WTC11 (cell line): ENCODE results near the gene ST8SIA4. TPM values are rescaled to one million over a fixed set of nuclear protein-coding genes. Genes with fewer than 3 reads are reported as not detected.

ENCODE experiments used
- ATAC-seq: fragments of 200-7000 bp; cut with Tn5 transposase; 2 replicates; pipeline ENCODE4 v1.10.0; 2021; ENCODE audit warnings: mild to moderate bottlenecking, moderate library complexity
- CTCF ChIA-PET: fragments of 300-600 bp; sonication (Branson Sonifier 250); formaldehyde crosslinking; loops from one replicate; lab custom pipeline; 2021; ENCODE audit warnings: antibody characterized with exemption; lab: Charles Lee
- POLR2A ChIA-PET: fragments of 350-600 bp; sonication (Branson Sonifier 250); formaldehyde crosslinking; loops from one replicate; lab custom pipeline; 2021; ENCODE audit warnings: antibody characterized with exemption; lab: Charles Lee
- DNase-seq: peaks from one replicate; pipeline ENCODE4 v3.0.0; 2021; ENCODE audit warnings: low spot score
- H3K27ac Mint-ChIP-seq: 2 replicates; pipeline ENCODE4 v1.8.0; 2021; ENCODE audit warnings: mixed read lengths
- H3K27me3 Mint-ChIP-seq: 2 replicates; pipeline ENCODE4 v1.8.0; 2021; ENCODE audit warnings: low read depth, mild to moderate bottlenecking, moderate library complexity, mixed read lengths
- H3K36me3 Mint-ChIP-seq: 2 replicates; pipeline ENCODE4 v1.8.0; 2021; ENCODE audit warnings: mixed read lengths
- H3K4me1 Mint-ChIP-seq: 2 replicates; pipeline ENCODE4 v1.8.0; 2022; ENCODE audit warnings: mixed read lengths
- H3K4me3 Mint-ChIP-seq: 2 replicates; pipeline ENCODE4 v1.8.0; 2021; ENCODE audit warnings: mild to moderate bottlenecking, moderate library complexity, mixed read lengths
- H3K9me3 Mint-ChIP-seq: 2 replicates; pipeline ENCODE4 v1.8.0; 2021; ENCODE audit warnings: mixed read lengths
- CREB1 ChIP-seq: sonication (generic); formaldehyde crosslinking; IDR thresholded peaks from 2 replicates; pipeline ENCODE4 v1.8.0; 2023; ENCODE audit warnings: mild to moderate bottlenecking, missing genetic modification reagents
- ELF4 ChIP-seq: sonication (generic); formaldehyde crosslinking; IDR thresholded peaks from 2 replicates; pipeline ENCODE4 v1.8.1; 2022; ENCODE audit warnings: low read depth, mild to moderate bottlenecking, moderate library complexity, missing genetic modification reagents
- ETV6 ChIP-seq: sonication (generic); formaldehyde crosslinking; IDR thresholded peaks from 2 replicates; pipeline ENCODE4 v1.8.1; 2022; ENCODE audit warnings: mild to moderate bottlenecking, missing genetic modification reagents
- FOXJ3 ChIP-seq: sonication (generic); formaldehyde crosslinking; IDR thresholded peaks from 2 replicates; pipeline ENCODE4 v1.9.0; 2021; ENCODE audit warnings: missing genetic modification reagents, mild to moderate bottlenecking, borderline replicate concordance
- FOXP1 ChIP-seq: sonication (generic); formaldehyde crosslinking; IDR thresholded peaks from 2 replicates; pipeline ENCODE4 v1.8.0; 2022; ENCODE audit warnings: missing genetic modification reagents, mild to moderate bottlenecking, moderate library complexity, borderline replicate concordance
- HMGA2 ChIP-seq: fragments of 250-450 bp; sonication (Bioruptor Pico); IDR thresholded peaks from 2 replicates; pipeline ENCODE4 v1.4.0; 2021; ENCODE audit warnings: mild to moderate bottlenecking, moderate library complexity
- JAZF1 ChIP-seq: fragments of 250-450 bp; sonication (Bioruptor Pico); IDR thresholded peaks from 2 replicates; pipeline ENCODE4 v1.9.0; 2021; ENCODE audit warnings: moderate library complexity, mild to moderate bottlenecking, inconsistent platforms
- NR1H2 ChIP-seq: sonication (generic); formaldehyde crosslinking; IDR thresholded peaks from 2 replicates; pipeline ENCODE4 v1.9.0; 2021; ENCODE audit warnings: mild to moderate bottlenecking, moderate library complexity, missing genetic modification reagents
- ZBTB21 ChIP-seq: sonication (generic); formaldehyde crosslinking; IDR thresholded peaks from 2 replicates; pipeline ENCODE4 v1.8.1; 2023; ENCODE audit warnings: mild to moderate bottlenecking, missing genetic modification reagents, borderline replicate concordance
- ZNF121 ChIP-seq: sonication (generic); formaldehyde crosslinking; IDR thresholded peaks from 2 replicates; pipeline ENCODE4 v1.8.0; 2023; ENCODE audit warnings: missing genetic modification reagents
- ZNF232 ChIP-seq: sonication (generic); formaldehyde crosslinking; IDR thresholded peaks from 2 replicates; pipeline ENCODE4 v1.8.0; 2022; ENCODE audit warnings: mild to moderate bottlenecking, missing genetic modification reagents
- total RNA-seq: library from RNA; stranded (reverse); gene quantifications from 3 replicates; pipeline ENCODE4 v1.2.3, GENCODE V29; 2021
- TF ChIP-seq, protein P1 (sequence below): fragments of 250-450 bp; sonication (Bioruptor Pico); IDR thresholded peaks from 2 replicates; pipeline ENCODE4 v1.9.0; 2021; ENCODE audit warnings: mild to moderate bottlenecking
- TF ChIP-seq, protein P2 (sequence below): fragments of 250-450 bp; sonication (Bioruptor Pico); IDR thresholded peaks from 2 replicates; pipeline ENCODE4 v1.9.0; 2021; ENCODE audit warnings: mild to moderate bottlenecking
- TF ChIP-seq, protein P3 (sequence below): fragments of 250-450 bp; sonication (Bioruptor Pico); IDR thresholded peaks from 2 replicates; pipeline ENCODE4 v1.9.0; 2021; ENCODE audit warnings: moderate library complexity, mild to moderate bottlenecking, inconsistent platforms, borderline replicate concordance
- TF ChIP-seq, protein P4 (sequence below): sonication (generic); formaldehyde crosslinking; IDR thresholded peaks from 2 replicates; pipeline ENCODE4 v1.8.0; 2023; ENCODE audit warnings: missing genetic modification reagents
- TF ChIP-seq, protein P5 (sequence below): fragments of 200-600 bp; IDR thresholded peaks from 2 replicates; pipeline ENCODE4 v1.8.0; 2022; ENCODE audit warnings: antibody characterized with exemption
- TF ChIP-seq, protein P6 (sequence below): sonication (generic); formaldehyde crosslinking; IDR thresholded peaks from 2 replicates; pipeline ENCODE4 v1.8.1; 2023; ENCODE audit warnings: mild to moderate bottlenecking, missing genetic modification reagents, moderate library complexity
- TF ChIP-seq, protein P7 (sequence below): sonication (generic); formaldehyde crosslinking; conservative IDR thresholded peaks from 2 replicates; pipeline ENCODE4 v1.8.1; 2023; ENCODE audit warnings: mild to moderate bottlenecking, low read depth, missing genetic modification reagents, moderate library complexity
- TF ChIP-seq, protein P8 (sequence below): sonication (generic); formaldehyde crosslinking; IDR thresholded peaks from 2 replicates; pipeline ENCODE4 v1.8.1; 2023; ENCODE audit warnings: mild to moderate bottlenecking, missing genetic modification reagents

The ST8SIA4 gene
- total RNA-seq, 1 experiment from 2014 or later = 1.3 TPM

DNA sequence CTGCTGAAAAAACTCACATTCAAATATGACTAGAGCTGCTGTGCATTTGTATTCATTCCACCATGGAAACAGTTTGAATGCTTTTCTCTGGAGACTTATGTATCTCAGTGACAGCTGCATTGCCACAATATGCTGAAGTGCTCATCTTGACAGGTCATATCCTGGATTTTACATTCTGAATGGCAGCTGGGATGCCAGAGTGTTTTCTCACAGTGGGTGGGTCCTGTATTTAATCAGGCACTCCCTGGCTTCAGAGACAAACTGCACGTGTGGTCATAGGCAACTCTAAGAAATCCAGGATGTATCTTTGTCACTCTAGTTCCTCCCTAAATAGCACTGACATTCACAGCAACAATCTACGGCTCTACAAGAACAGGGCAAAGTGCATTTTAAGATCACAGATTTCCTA is 75.6 kb downstream of the ST8SIA4 start (continued):
- TF ChIP-seq, protein P1, sequence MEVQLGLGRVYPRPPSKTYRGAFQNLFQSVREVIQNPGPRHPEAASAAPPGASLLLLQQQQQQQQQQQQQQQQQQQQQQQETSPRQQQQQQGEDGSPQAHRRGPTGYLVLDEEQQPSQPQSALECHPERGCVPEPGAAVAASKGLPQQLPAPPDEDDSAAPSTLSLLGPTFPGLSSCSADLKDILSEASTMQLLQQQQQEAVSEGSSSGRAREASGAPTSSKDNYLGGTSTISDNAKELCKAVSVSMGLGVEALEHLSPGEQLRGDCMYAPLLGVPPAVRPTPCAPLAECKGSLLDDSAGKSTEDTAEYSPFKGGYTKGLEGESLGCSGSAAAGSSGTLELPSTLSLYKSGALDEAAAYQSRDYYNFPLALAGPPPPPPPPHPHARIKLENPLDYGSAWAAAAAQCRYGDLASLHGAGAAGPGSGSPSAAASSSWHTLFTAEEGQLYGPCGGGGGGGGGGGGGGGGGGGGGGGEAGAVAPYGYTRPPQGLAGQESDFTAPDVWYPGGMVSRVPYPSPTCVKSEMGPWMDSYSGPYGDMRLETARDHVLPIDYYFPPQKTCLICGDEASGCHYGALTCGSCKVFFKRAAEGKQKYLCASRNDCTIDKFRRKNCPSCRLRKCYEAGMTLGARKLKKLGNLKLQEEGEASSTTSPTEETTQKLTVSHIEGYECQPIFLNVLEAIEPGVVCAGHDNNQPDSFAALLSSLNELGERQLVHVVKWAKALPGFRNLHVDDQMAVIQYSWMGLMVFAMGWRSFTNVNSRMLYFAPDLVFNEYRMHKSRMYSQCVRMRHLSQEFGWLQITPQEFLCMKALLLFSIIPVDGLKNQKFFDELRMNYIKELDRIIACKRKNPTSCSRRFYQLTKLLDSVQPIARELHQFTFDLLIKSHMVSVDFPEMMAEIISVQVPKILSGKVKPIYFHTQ (CRISPR knock-in tag) = no peak
- TF ChIP-seq ZNF232 (CRISPR knock-in tag) (no peak), ETV6 (no peak)

DNA sequence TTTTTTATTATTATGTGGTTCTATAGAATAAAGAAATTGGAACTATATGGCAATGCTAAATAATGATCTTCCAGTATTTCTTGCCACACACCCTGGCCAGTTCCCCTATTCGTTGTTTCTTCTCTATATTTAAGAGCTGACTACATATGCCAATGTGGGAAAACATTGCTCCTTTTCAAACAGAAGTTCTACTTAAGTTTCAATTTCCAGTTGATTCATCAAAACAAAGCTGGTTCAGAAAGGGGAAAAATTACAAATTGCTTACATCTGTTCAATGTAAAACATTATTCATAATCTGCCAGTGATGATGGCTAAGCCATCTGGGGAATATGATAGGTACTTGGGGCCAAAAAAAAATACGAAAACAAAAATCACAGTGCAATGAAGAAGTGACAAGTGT is 76.9 kb downstream of the ST8SIA4 start:
- Mint-ChIP-seq H3K4me3 (no peak overlapping the region), H3K27me3 (no peaks in the 10 kb centered on the region), H3K36me3 (no peaks in the 10 kb centered on the region), H3K9me3 (no peaks in the 10 kb centered on the region), H3K4me1 (peaks cover 50% of the 10 kb centered on the region), H3K27ac (no peak overlapping the region)
- DNase-seq (no peak), ATAC-seq (no peak)
- TF ChIP-seq FOXP1 (no peak), CREB1 (no peak), HMGA2 (CRISPR knock-in tag) (no peak), JAZF1 (no peak), FOXJ3 (CRISPR knock-in tag) (no peak)
- TF ChIP-seq, protein P2, sequence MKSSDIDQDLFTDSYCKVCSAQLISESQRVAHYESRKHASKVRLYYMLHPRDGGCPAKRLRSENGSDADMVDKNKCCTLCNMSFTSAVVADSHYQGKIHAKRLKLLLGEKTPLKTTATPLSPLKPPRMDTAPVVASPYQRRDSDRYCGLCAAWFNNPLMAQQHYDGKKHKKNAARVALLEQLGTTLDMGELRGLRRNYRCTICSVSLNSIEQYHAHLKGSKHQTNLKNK (CRISPR knock-in tag) = no peak
- TF ChIP-seq, protein P3, sequence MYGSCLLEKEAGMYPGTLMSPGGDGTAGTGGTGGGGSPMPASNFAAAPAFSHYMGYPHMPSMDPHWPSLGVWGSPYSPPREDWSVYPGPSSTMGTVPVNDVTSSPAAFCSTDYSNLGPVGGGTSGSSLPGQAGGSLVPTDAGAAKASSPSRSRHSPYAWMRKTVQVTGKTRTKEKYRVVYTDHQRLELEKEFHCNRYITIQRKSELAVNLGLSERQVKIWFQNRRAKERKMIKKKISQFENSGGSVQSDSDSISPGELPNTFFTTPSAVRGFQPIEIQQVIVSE = no peak
- TF ChIP-seq, protein P4, sequence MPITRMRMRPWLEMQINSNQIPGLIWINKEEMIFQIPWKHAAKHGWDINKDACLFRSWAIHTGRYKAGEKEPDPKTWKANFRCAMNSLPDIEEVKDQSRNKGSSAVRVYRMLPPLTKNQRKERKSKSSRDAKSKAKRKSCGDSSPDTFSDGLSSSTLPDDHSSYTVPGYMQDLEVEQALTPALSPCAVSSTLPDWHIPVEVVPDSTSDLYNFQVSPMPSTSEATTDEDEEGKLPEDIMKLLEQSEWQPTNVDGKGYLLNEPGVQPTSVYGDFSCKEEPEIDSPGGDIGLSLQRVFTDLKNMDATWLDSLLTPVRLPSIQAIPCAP = no peak
- TF ChIP-seq, protein P5, sequence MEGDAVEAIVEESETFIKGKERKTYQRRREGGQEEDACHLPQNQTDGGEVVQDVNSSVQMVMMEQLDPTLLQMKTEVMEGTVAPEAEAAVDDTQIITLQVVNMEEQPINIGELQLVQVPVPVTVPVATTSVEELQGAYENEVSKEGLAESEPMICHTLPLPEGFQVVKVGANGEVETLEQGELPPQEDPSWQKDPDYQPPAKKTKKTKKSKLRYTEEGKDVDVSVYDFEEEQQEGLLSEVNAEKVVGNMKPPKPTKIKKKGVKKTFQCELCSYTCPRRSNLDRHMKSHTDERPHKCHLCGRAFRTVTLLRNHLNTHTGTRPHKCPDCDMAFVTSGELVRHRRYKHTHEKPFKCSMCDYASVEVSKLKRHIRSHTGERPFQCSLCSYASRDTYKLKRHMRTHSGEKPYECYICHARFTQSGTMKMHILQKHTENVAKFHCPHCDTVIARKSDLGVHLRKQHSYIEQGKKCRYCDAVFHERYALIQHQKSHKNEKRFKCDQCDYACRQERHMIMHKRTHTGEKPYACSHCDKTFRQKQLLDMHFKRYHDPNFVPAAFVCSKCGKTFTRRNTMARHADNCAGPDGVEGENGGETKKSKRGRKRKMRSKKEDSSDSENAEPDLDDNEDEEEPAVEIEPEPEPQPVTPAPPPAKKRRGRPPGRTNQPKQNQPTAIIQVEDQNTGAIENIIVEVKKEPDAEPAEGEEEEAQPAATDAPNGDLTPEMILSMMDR = no peak
- TF ChIP-seq, protein P6, sequence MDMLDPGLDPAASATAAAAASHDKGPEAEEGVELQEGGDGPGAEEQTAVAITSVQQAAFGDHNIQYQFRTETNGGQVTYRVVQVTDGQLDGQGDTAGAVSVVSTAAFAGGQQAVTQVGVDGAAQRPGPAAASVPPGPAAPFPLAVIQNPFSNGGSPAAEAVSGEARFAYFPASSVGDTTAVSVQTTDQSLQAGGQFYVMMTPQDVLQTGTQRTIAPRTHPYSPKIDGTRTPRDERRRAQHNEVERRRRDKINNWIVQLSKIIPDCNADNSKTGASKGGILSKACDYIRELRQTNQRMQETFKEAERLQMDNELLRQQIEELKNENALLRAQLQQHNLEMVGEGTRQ (CRISPR knock-in tag) = no peak
- ChIA-PET CTCF (no interaction called here), POLR2A (no interaction called here)

DNA sequence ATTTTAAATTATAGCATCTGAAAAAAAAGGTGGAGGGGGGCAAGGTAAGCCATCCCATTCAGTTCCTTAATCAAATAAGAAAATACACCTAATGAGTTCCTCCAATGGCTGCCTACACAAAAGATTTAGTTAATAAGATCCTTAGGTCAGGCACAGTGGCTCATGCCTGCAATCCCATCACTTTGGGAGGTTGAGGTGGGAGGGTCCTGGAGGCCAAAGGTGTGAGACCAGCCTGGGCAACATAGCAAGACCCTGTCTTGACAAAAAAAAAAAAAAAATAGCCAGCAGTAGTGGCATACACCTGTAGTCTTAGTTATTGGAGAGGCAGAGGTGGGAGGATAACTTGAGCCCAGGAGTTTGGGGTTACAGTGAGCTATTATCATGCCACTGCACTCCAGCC is 78.4 kb downstream of the ST8SIA4 start:
- ChIA-PET POLR2A (no interaction called here), CTCF (no interaction called here)
- no peaks in the 10 kb centered on the region for H3K27me3 Mint-ChIP-seq
- no peaks in the 10 kb centered on the region for H3K9me3 Mint-ChIP-seq
- TF ChIP-seq ZNF121 (CRISPR knock-in tag) = peak; percentile 97
- no peak for TF ChIP-seq ZBTB21 (CRISPR knock-in tag)
- no peak overlapping the region for H3K27ac Mint-ChIP-seq
- H3K36me3 Mint-ChIP-seq = no peaks in the 10 kb centered on the region
- H3K4me1 Mint-ChIP-seq = peaks cover 58% of the 10 kb centered on the region
- DNase-seq = no peak
- H3K4me3 Mint-ChIP-seq = no peak overlapping the region
- ATAC-seq = no peak

DNA sequence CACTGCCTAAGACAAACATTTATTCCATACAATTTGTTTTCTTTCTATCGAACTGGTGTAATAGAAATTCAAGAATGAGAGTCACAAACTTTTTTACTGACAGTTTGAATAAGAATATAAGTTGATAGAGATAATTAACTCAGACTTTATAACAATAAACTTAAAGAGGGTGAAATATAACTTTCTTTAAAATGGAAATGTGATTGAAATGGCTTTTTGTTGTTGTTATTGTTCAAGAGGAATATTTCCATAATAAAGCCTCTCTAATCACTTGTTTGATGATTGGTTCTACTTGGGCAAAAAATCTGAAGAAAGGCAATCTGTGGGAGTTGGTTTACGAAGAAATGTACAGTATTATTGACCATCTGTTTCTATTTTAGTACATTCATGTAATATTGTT is 79.3 kb downstream of the ST8SIA4 start:
- POLR2A ChIA-PET = no interaction called here
- no peaks in the 10 kb centered on the region for H3K9me3 Mint-ChIP-seq
- H3K4me1 Mint-ChIP-seq = peaks cover 52% of the 10 kb centered on the region
- DNase-seq (no peak), ATAC-seq (no peak)
- CTCF ChIA-PET = no interaction called here
- no peak overlapping the region for H3K27ac Mint-ChIP-seq
- H3K36me3 Mint-ChIP-seq = no peaks in the 10 kb centered on the region
- H3K27me3 Mint-ChIP-seq = no peaks in the 10 kb centered on the region
- no peak overlapping the region for H3K4me3 Mint-ChIP-seq
- TF ChIP-seq ELF4 (CRISPR knock-in tag) = no peak
- TF ChIP-seq, protein P7, sequence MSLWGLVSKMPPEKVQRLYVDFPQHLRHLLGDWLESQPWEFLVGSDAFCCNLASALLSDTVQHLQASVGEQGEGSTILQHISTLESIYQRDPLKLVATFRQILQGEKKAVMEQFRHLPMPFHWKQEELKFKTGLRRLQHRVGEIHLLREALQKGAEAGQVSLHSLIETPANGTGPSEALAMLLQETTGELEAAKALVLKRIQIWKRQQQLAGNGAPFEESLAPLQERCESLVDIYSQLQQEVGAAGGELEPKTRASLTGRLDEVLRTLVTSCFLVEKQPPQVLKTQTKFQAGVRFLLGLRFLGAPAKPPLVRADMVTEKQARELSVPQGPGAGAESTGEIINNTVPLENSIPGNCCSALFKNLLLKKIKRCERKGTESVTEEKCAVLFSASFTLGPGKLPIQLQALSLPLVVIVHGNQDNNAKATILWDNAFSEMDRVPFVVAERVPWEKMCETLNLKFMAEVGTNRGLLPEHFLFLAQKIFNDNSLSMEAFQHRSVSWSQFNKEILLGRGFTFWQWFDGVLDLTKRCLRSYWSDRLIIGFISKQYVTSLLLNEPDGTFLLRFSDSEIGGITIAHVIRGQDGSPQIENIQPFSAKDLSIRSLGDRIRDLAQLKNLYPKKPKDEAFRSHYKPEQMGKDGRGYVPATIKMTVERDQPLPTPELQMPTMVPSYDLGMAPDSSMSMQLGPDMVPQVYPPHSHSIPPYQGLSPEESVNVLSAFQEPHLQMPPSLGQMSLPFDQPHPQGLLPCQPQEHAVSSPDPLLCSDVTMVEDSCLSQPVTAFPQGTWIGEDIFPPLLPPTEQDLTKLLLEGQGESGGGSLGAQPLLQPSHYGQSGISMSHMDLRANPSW (CRISPR knock-in tag) = no peak
- TF ChIP-seq, protein P8, sequence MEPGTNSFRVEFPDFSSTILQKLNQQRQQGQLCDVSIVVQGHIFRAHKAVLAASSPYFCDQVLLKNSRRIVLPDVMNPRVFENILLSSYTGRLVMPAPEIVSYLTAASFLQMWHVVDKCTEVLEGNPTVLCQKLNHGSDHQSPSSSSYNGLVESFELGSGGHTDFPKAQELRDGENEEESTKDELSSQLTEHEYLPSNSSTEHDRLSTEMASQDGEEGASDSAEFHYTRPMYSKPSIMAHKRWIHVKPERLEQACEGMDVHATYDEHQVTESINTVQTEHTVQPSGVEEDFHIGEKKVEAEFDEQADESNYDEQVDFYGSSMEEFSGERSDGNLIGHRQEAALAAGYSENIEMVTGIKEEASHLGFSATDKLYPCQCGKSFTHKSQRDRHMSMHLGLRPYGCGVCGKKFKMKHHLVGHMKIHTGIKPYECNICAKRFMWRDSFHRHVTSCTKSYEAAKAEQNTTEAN (CRISPR knock-in tag) = no peak
- TF ChIP-seq NR1H2 (CRISPR knock-in tag) = no peak
